ENCODE measurements around the gene HTR2C.
"Not testable (repeated sequence)": the region's sequence is repeated elsewhere in the genome, so short reads cannot be mapped to it uniquely, and the experiment has no call there.

HTR2C gene

GRCh38 chrX:114583646-114584374 lies at the start of gene HTR2C:
HTR2C (plus strand) TSS chrX:114584086; CDS start chrX:114726937, 142,851 bp downstream.
- DNase-seq = no peak

- DNase-seq = no peak
Observed at GRCh38 chrX:114580336-114580735, 3.5 kb upstream of the HTR2C start.

GRCh38 chrX:114581528-114582263 lies 2.2 kb upstream of the HTR2C start:
- DNase-seq = no peak

- DNase-seq = no peak
Observed at GRCh38 chrX:114582264-114582632, 1.6 kb upstream of the HTR2C start.

GRCh38 chrX:114582698-114583395 lies 1.0 kb upstream of the HTR2C start:
- no peak for DNase-seq

- no peak for DNase-seq
Observed at GRCh38 chrX:114584375-114584943, 573 bp downstream of the HTR2C start.

- no peak for DNase-seq
Observed at GRCh38 chrX:114584983-114585842, 1.3 kb downstream of the HTR2C start.

GRCh38 chrX:114591121-114591520 lies 7.2 kb downstream of the HTR2C start:
- no peak for DNase-seq

GRCh38 chrX:114599305-114599704 lies 15.4 kb downstream of the HTR2C start:
- DNase-seq = no peak

- DNase-seq = no peak
Observed at GRCh38 chrX:114599911-114600310, 16.0 kb downstream of the HTR2C start.

- DNase-seq = not testable (repeated sequence)
Observed at GRCh38 chrX:114606619-114607018, 22.7 kb downstream of the HTR2C start.

- peak; percentile 12 for DNase-seq
Observed at GRCh38 chrX:114611018-114611619, 27.2 kb downstream of the HTR2C start.

- no peak for DNase-seq
Observed at GRCh38 chrX:114615765-114616164, 31.9 kb downstream of the HTR2C start.

- DNase-seq = no peak
Observed at GRCh38 chrX:114619874-114620273, 36.0 kb downstream of the HTR2C start.

GRCh38 chrX:114626323-114626722 lies 42.4 kb downstream of the HTR2C start:
- DNase-seq = no peak

- DNase-seq = no peak
Observed at GRCh38 chrX:114635986-114636385, 52.1 kb downstream of the HTR2C start.

GRCh38 chrX:114650351-114650750 lies 66.5 kb downstream of the HTR2C start:
- DNase-seq = no peak

- DNase-seq = no peak
Observed at GRCh38 chrX:114675365-114675764, 91.5 kb downstream of the HTR2C start.

- DNase-seq = not testable (repeated sequence)
Observed at GRCh38 chrX:114700533-114700932, 116.6 kb downstream of the HTR2C start.

- no peak for DNase-seq
Observed at GRCh38 chrX:114709406-114709805, 125.5 kb downstream of the HTR2C start.

GRCh38 chrX:114710571-114710970 lies 126.7 kb downstream of the HTR2C start:
- no peak for DNase-seq

GRCh38 chrX:114712466-114712865 lies 128.6 kb downstream of the HTR2C start:
- no peak for DNase-seq
